HepG2 (cell line): ENCODE data around the gene SPG7.

Experiments
- AKAP8 ChIP-seq: sonication (generic); formaldehyde crosslinking; IDR thresholded peaks from 2 replicates; pipeline ENCODE4 v1.5.1; 2020; ENCODE audit warnings: mild to moderate bottlenecking, missing genetic modification reagents
- GABPA ChIP-seq, 2 experiments: IDR thresholded peaks; 2 replicates each; pipeline ENCODE4 v1.6.1; 2011 to 2016; ENCODE audit warnings: low read depth in 2 of 2, low read length in 1 of 2, missing biosample characterization in 1 of 2, missing genetic modification characterization in 1 of 2
- HOXA7 ChIP-seq: sonication (generic); formaldehyde crosslinking; IDR thresholded peaks from 2 replicates; pipeline ENCODE4 v1.8.1; 2022; ENCODE audit warnings: mild to moderate bottlenecking, missing genetic modification reagents, moderate library complexity
- MTERF4 ChIP-seq: sonication (generic); formaldehyde crosslinking; IDR thresholded peaks from 2 replicates; pipeline ENCODE4 v1.8.0; 2023; ENCODE audit warnings: mild to moderate bottlenecking, missing genetic modification reagents
- PRMT3 ChIP-seq: sonication (generic); formaldehyde crosslinking; IDR thresholded peaks from 2 replicates; pipeline ENCODE4 v1.8.1; 2022; ENCODE audit warnings: low read depth, mild to moderate bottlenecking, moderate library complexity, missing genetic modification reagents, borderline replicate concordance
- RAD21 ChIP-seq: fragments of 450-650 bp; formaldehyde crosslinking; IDR thresholded peaks from 2 replicates; pipeline ENCODE4 v1.5.0; 2020; ENCODE audit warnings: mild to moderate bottlenecking
- SETDB1 ChIP-seq: sonication (generic); formaldehyde crosslinking; IDR thresholded peaks from 2 replicates; pipeline ENCODE4 v1.5.1; 2020; ENCODE audit warnings: missing genetic modification reagents, mild to moderate bottlenecking, borderline replicate concordance
- TAF1 ChIP-seq: sonication (generic); formaldehyde crosslinking; IDR thresholded peaks from 2 replicates; pipeline ENCODE4 v1.4.0; 2020; ENCODE audit warnings: missing genetic modification reagents
- TCF12 ChIP-seq, 2 experiments: fragments of 450-650 bp in 1 of 2; sonication (generic) in 1 of 2; formaldehyde crosslinking in 1 of 2; IDR thresholded peaks; 2 replicates each; pipeline versions ENCODE4 v1.6.1 to v1.8.0; 2017 to 2022; ENCODE audit warnings: antibody characterized with exemption in 1 of 2, mild to moderate bottlenecking in 1 of 2, missing genetic modification reagents in 1 of 2, moderate library complexity in 1 of 2
- TCF7L2 ChIP-seq: IDR thresholded peaks from 2 replicates; pipeline ENCODE4 v1.6.1; 2011; ENCODE audit warnings: mild to moderate bottlenecking, low read depth, low read length, moderate library complexity
- ZNF749 ChIP-seq: sonication (generic); formaldehyde crosslinking; IDR thresholded peaks from 2 replicates; pipeline ENCODE4 v1.8.0; 2022; ENCODE audit warnings: mild to moderate bottlenecking, missing genetic modification reagents, moderate library complexity, borderline replicate concordance
- ZNF879 ChIP-seq: sonication (generic); formaldehyde crosslinking; IDR thresholded peaks from 2 replicates; pipeline ENCODE4 v1.8.1; 2023; ENCODE audit warnings: missing genetic modification reagents

GRCh38 chr16:89567656-89568594 is 59.7 kb downstream of the SPG7 start:
- no peak for TF ChIP-seq ZNF749 (CRISPR knock-in tag)
- no peak for TF ChIP-seq HOXA7 (CRISPR knock-in tag)
- no peak for TF ChIP-seq PRMT3
- peak; percentile 18; the same call in 1 of the 2 replicates for TF ChIP-seq AKAP8
- TF ChIP-seq TCF7L2 = no peak
- no peak for TF ChIP-seq MTERF4 (CRISPR knock-in tag)
- no peak for TF ChIP-seq RAD21 (CRISPR knock-in tag)
- no peak for TF ChIP-seq TAF1 (CRISPR knock-in tag)
- no peak for TF ChIP-seq ZNF879 (CRISPR knock-in tag)
- no peak for TF ChIP-seq SETDB1 (CRISPR knock-in tag)
- no peak for TF ChIP-seq GABPA (IDR thresholded peaks at IDR 0.05; ENCODE audit: low read depth, low read length)
- TF ChIP-seq GABPA (CRISPR knock-in tag; IDR thresholded peaks at IDR 0.05; ENCODE audit: low read depth) = no peak
- TF ChIP-seq TCF12 (IDR thresholded peaks at IDR 0.05) = no peak
- no peak for TF ChIP-seq TCF12 (CRISPR knock-in tag; IDR thresholded peaks at IDR 0.05)
